HEK293 (cell line): ENCODE measurements around the gene C1QTNF2.

Source experiments
- CTCF ChIA-PET: fragments of 350-600 bp; formaldehyde crosslinking; extraction: SDS; loops from one replicate; lab custom pipeline; 2021; ENCODE audit warnings: antibody characterized with exemption; lab: Yijun Ruan, JAX
- POLR2A ChIA-PET: fragments of 300-600 bp; formaldehyde crosslinking; extraction: SDS; loops from one replicate; lab custom pipeline; 2020; ENCODE audit warnings: antibody characterized with exemption, inconsistent platforms; lab: Yijun Ruan, JAX
- H3K27ac ChIP-seq: fragments of 200-500 bp; sonication (Bioruptor generic); 2 replicates; pipeline ENCODE4 v1.5.1; 2014; ENCODE audit warnings: low read depth, low read length, control low read depth, inconsistent platforms; ENCODE audit errors: extremely low read depth
- H3K36me3 ChIP-seq, 2 experiments: fragments of 200-500 bp in 1 of 2; sonication (Bioruptor generic) in 1 of 2; 1 replicate in 1 of 2; 2 replicates in 1 of 2; pipeline ENCODE4 v1.5.1; 2014 to 2017; ENCODE audit warnings: inconsistent platforms in 2 of 2, low read length in 2 of 2; ENCODE audit not compliant: control insufficient read depth in 2 of 2, insufficient read depth in 1 of 2
- H3K4me1 ChIP-seq: fragments of 200-500 bp; sonication (Bioruptor generic); 2 replicates; pipeline ENCODE4 v1.5.1; 2014; ENCODE audit warnings: mild to moderate bottlenecking, low read length, inconsistent platforms; ENCODE audit not compliant: control insufficient read depth, insufficient read depth
- H3K4me3 ChIP-seq: 2 replicates; pipeline ENCODE4 v1.5.1; 2011; ENCODE audit warnings: low read depth, mild to moderate bottlenecking, control low read depth, low read length, moderate library complexity
- H3K9me3 ChIP-seq: fragments of 200-500 bp; sonication (Bioruptor generic); 2 replicates; pipeline ENCODE4 v1.5.1; 2014; ENCODE audit warnings: low read depth, low read length, inconsistent platforms; ENCODE audit not compliant: control insufficient read depth, insufficient read depth
- HOXA7 ChIP-seq: sonication (generic); formaldehyde crosslinking; IDR thresholded peaks from 2 replicates; pipeline ENCODE4 v1.8.1; 2022; ENCODE audit warnings: missing genetic modification reagents, borderline replicate concordance
- KLF9 ChIP-seq: fragments of 450-650 bp; formaldehyde crosslinking; IDR thresholded peaks from 2 replicates; pipeline ENCODE4 v1.5.1; 2016; ENCODE audit warnings: missing biosample characterization, missing genetic modification characterization, low read depth
- ZBTB11 ChIP-seq: fragments of 450-650 bp; formaldehyde crosslinking; conservative IDR thresholded peaks from 2 replicates; pipeline ENCODE4 v1.5.1; 2016; ENCODE audit warnings: low read depth, missing biosample characterization, missing genetic modification characterization
- ZBTB17 ChIP-seq: fragments of 450-650 bp; formaldehyde crosslinking; IDR thresholded peaks from 2 replicates; pipeline ENCODE4 v1.5.1; 2016; ENCODE audit warnings: missing biosample characterization, missing genetic modification characterization
- ZNF121 ChIP-seq: fragments of 450-650 bp; formaldehyde crosslinking; IDR thresholded peaks from 2 replicates; pipeline ENCODE4 v1.5.1; 2016; ENCODE audit warnings: missing biosample characterization, missing genetic modification characterization
- ZNF132 ChIP-seq: fragments of 450-650 bp; formaldehyde crosslinking; IDR thresholded peaks from 2 replicates; pipeline ENCODE4 v1.5.1; 2017; ENCODE audit warnings: missing biosample characterization, missing genetic modification characterization, borderline replicate concordance
- ZNF280D ChIP-seq: fragments of 450-650 bp; formaldehyde crosslinking; IDR thresholded peaks from 2 replicates; pipeline ENCODE4 v1.5.1; 2016; ENCODE audit warnings: missing biosample characterization, missing genetic modification characterization
- ZNF302 ChIP-seq: fragments of 450-650 bp; formaldehyde crosslinking; IDR thresholded peaks from 2 replicates; pipeline ENCODE4 v1.5.1; 2016; ENCODE audit warnings: missing biosample characterization, missing genetic modification characterization, low read depth
- ZNF510 ChIP-seq: fragments of 450-650 bp; formaldehyde crosslinking; IDR thresholded peaks from 2 replicates; pipeline ENCODE4 v1.5.1; 2018; ENCODE audit warnings: mild to moderate bottlenecking, missing genetic modification characterization, missing biosample characterization; ENCODE audit not compliant: insufficient replicate concordance
- ZNF768 ChIP-seq: fragments of 450-650 bp; formaldehyde crosslinking; IDR thresholded peaks from 2 replicates; pipeline ENCODE4 v1.5.1; 2018; ENCODE audit warnings: missing biosample characterization, mild to moderate bottlenecking, missing genetic modification characterization
- ZNF776 ChIP-seq: fragments of 450-650 bp; formaldehyde crosslinking; IDR thresholded peaks from 2 replicates; pipeline ENCODE4 v1.5.0; 2017; ENCODE audit warnings: missing biosample characterization, missing genetic modification characterization, borderline replicate concordance
- TF ChIP-seq, protein P1 (sequence below): fragments of 450-650 bp; formaldehyde crosslinking; IDR thresholded peaks from 2 replicates; pipeline ENCODE4 v1.5.1; 2016; ENCODE audit warnings: missing biosample characterization, missing genetic modification characterization
- TF ChIP-seq, protein P2 (sequence below): fragments of 450-650 bp; formaldehyde crosslinking; IDR thresholded peaks from 2 replicates; pipeline ENCODE4 v1.5.1; 2016; ENCODE audit warnings: missing biosample characterization, missing genetic modification characterization
- TF ChIP-seq, protein P3 (sequence below): fragments of 450-650 bp; formaldehyde crosslinking; IDR thresholded peaks from 2 replicates; pipeline ENCODE4; 2016; ENCODE audit warnings: missing biosample characterization, missing genetic modification characterization

C1QTNF2 gene

DNA sequence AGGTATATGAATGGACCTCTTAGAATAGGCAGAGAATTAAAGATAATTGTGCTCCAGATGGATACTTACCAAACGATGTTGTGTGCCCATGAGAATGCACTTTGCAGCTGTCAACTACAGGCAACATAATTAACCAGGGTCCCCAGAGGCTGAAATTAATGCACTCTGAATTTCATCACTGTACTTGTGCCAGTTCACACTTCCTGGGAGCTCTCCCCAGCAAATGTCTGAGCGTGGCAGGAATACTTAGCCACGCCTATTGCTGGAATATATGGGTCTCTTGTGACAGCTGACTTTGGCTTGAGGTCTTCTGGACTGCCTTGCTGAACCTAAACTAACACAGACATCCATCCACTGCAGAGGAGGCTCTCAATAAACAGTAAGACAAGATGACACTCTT lies 11.9 kb upstream of the C1QTNF2 start:
- Histone ChIP-seq H3K4me3 (no peak overlapping the region), H3K36me3 (no peaks in the 10 kb centered on the region), H3K9me3 (no peaks in the 10 kb centered on the region), H3K4me1 (no peaks in the 10 kb centered on the region), H3K27ac (no peak overlapping the region)
- POLR2A ChIA-PET, result no interaction called here
- TF ChIP-seq, protein P1, sequence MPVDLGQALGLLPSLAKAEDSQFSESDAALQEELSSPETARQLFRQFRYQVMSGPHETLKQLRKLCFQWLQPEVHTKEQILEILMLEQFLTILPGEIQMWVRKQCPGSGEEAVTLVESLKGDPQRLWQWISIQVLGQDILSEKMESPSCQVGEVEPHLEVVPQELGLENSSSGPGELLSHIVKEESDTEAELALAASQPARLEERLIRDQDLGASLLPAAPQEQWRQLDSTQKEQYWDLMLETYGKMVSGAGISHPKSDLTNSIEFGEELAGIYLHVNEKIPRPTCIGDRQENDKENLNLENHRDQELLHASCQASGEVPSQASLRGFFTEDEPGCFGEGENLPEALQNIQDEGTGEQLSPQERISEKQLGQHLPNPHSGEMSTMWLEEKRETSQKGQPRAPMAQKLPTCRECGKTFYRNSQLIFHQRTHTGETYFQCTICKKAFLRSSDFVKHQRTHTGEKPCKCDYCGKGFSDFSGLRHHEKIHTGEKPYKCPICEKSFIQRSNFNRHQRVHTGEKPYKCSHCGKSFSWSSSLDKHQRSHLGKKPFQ, result peak; percentile 95
- TF ChIP-seq ZNF768 (tag by site-specific recombination), result no peak
- CTCF ChIA-PET, result interaction anchor here (1.7 kb wide), 1 partner anchor 361 kb away, joined by 6 read pairs; no protein-coding TSS in a partner anchor

- TF ChIP-seq ZNF776 (tag by site-specific recombination) (no peak), ZNF132 (no peak), ZNF510 (tag by site-specific recombination) (no peak), HOXA7 (CRISPR knock-in tag) (no peak), KLF9 (tag by site-specific recombination) (no peak), ZNF280D (tag by site-specific recombination) (no peak), ZNF121 (no peak)
- TF ChIP-seq, protein P2, sequence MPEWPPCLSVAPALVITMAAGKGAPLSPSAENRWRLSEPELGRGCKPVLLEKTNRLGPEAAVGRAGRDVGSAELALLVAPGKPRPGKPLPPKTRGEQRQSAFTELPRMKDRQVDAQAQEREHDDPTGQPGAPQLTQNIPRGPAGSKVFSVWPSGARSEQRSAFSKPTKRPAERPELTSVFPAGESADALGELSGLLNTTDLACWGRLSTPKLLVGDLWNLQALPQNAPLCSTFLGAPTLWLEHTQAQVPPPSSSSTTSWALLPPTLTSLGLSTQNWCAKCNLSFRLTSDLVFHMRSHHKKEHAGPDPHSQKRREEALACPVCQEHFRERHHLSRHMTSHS, result no peak
- TF ChIP-seq, protein P3, sequence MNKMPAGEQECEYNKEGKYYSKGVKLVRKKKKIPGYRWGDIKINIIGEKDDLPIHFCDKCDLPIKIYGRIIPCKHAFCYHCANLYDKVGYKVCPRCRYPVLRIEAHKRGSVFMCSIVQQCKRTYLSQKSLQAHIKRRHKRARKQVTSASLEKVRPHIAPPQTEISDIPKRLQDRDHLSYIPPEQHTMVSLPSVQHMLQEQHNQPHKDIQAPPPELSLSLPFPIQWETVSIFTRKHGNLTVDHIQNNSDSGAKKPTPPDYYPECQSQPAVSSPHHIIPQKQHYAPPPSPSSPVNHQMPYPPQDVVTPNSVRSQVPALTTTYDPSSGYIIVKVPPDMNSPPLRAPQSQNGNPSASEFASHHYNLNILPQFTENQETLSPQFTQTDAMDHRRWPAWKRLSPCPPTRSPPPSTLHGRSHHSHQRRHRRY (tag by site-specific recombination), result no peak
- no peak overlapping the region for H3K4me3 ChIP-seq
- H3K9me3 ChIP-seq, result no peaks in the 10 kb centered on the region
- ChIA-PET CTCF (interaction anchor here (2.8 kb wide), 1 partner anchor 11 kb away, joined by 12 read pairs; no protein-coding TSS in a partner anchor), POLR2A (interaction anchor here (0.6 kb wide), 1 partner anchor 16 kb away, joined by 8 read pairs; no protein-coding TSS in a partner anchor)
- no peaks in the 10 kb centered on the region for H3K36me3 ChIP-seq
- H3K27ac ChIP-seq, result no peak overlapping the region
- no peaks in the 10 kb centered on the region for H3K4me1 ChIP-seq
Observed at GRCh38 chr5:160380041-160380440, 9.6 kb upstream of the C1QTNF2 start.

- Histone ChIP-seq H3K36me3 (no peaks in the 10 kb centered on the region), H3K4me1 (no peaks in the 10 kb centered on the region), H3K9me3 (no peaks in the 10 kb centered on the region), H3K27ac (no peak overlapping the region), H3K4me3 (no peak overlapping the region)
- TF ChIP-seq KLF9 (tag by site-specific recombination), result no peak
- TF ChIP-seq ZBTB17 (tag by site-specific recombination), result no peak
- TF ChIP-seq ZBTB11 (tag by site-specific recombination), result no peak
- no peak for TF ChIP-seq ZNF302 (tag by site-specific recombination)
- CTCF ChIA-PET, result interaction anchor here (2.8 kb wide), 1 partner anchor 11 kb away, joined by 12 read pairs; no protein-coding TSS in a partner anchor
- POLR2A ChIA-PET, result no interaction called here
Observed at GRCh38 chr5:160379511-160379910, 9.1 kb upstream of the C1QTNF2 start.
